HepG2 (cell line): ENCODE data around the gene BCAT1.

ENCODE experiments used
- ADNP ChIP-seq: sonication (generic); formaldehyde crosslinking; IDR thresholded peaks from 2 replicates; pipeline ENCODE4 v1.4.0; 2020; ENCODE audit warnings: missing genetic modification reagents
- ATAD3A ChIP-seq: sonication (generic); formaldehyde crosslinking; IDR thresholded peaks from 2 replicates; pipeline ENCODE4 v1.4.0; 2020; ENCODE audit warnings: missing genetic modification reagents
- CTCF ChIP-seq: sonication (generic); formaldehyde crosslinking; IDR thresholded peaks from 2 replicates; pipeline ENCODE4 v1.5.0; 2020; ENCODE audit warnings: mild to moderate bottlenecking, missing genetic modification reagents, moderate library complexity
- ESRRA ChIP-seq: sonication (generic); formaldehyde crosslinking; IDR thresholded peaks from 2 replicates; pipeline ENCODE4 v1.5.1; 2020; ENCODE audit warnings: mild to moderate bottlenecking, low read depth, missing genetic modification reagents
- FOSL2 ChIP-seq: sonication (generic); formaldehyde crosslinking; IDR thresholded peaks from 2 replicates; pipeline ENCODE4 v1.4.0; 2020; ENCODE audit warnings: missing genetic modification reagents
- HMG20B ChIP-seq: conservative IDR thresholded peaks from 2 replicates; pipeline ENCODE4 v1.6.1; 2016; ENCODE audit warnings: missing genetic modification reagents, missing compliant biosample characterization
- JUNB ChIP-seq: sonication (generic); formaldehyde crosslinking; IDR thresholded peaks from 2 replicates; pipeline ENCODE4 v1.8.0; 2022; ENCODE audit warnings: missing genetic modification reagents, mild to moderate bottlenecking, borderline replicate concordance
- KAT7 ChIP-seq: IDR thresholded peaks from 2 replicates; pipeline ENCODE4 v1.6.1; 2018; ENCODE audit warnings: borderline replicate concordance, missing compliant biosample characterization
- NFIC ChIP-seq: IDR thresholded peaks from 2 replicates; pipeline ENCODE4 v1.6.1; 2012; ENCODE audit warnings: mild to moderate bottlenecking, low read length, inconsistent platforms
- SMAD3 ChIP-seq: sonication (generic); formaldehyde crosslinking; IDR thresholded peaks from 2 replicates; pipeline ENCODE4 v1.4.0; 2020; ENCODE audit warnings: missing genetic modification reagents
- SMC3 ChIP-seq: IDR thresholded peaks from 2 replicates; pipeline ENCODE4 v1.6.1; 2011; ENCODE audit warnings: low read length, improper control_type of control experiment
- U2AF2 ChIP-seq: fragments of 200-400 bp; formaldehyde crosslinking; IDR thresholded peaks from 2 replicates; pipeline ENCODE4 v1.6.1; 2017; ENCODE audit warnings: low read depth, mild to moderate bottlenecking, low read length
- ZNF263 ChIP-seq: sonication (generic); formaldehyde crosslinking; IDR thresholded peaks from 2 replicates; pipeline ENCODE4 v1.4.0; 2020; ENCODE audit warnings: missing genetic modification reagents
- ZNF704 ChIP-seq: sonication (generic); formaldehyde crosslinking; IDR thresholded peaks from 2 replicates; pipeline ENCODE4 v1.8.1; 2023; ENCODE audit warnings: mild to moderate bottlenecking, inconsistent platforms, moderate library complexity, missing genetic modification reagents, borderline replicate concordance

DNA sequence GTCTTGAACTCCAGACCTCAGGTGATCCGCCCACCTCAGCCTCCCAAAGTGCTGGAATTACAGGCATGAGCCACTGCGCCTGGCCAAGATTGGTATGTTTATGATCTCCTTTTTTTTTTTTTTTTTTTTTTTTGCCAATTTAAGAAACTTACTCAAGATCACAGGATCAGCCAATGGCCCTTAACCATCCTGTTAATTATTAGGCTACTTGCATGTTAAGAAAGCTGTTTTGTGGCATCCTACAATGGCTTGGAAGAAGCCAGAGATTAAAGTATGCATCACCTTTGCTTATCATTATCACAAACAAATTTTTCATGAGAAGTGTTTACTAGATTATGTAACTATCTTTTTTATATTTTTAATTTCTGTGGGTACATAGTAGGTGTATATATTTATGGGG, 140.2 kb downstream of the BCAT1 start:
- TF ChIP-seq FOSL2, result no peak
- TF ChIP-seq ATAD3A (CRISPR knock-in tag), result no peak
- TF ChIP-seq ZNF263, result no peak
- TF ChIP-seq NFIC, result no peak
- TF ChIP-seq SMAD3 (CRISPR knock-in tag), result no peak
- no peak for TF ChIP-seq CTCF
- TF ChIP-seq SMC3, result no peak
- TF ChIP-seq HMG20B (CRISPR knock-in tag), result no peak
- no peak for TF ChIP-seq U2AF2
- no peak for TF ChIP-seq KAT7 (CRISPR knock-in tag)
- no peak for TF ChIP-seq JUNB (CRISPR knock-in tag)
- TF ChIP-seq ZNF704, result no peak
- TF ChIP-seq ESRRA (CRISPR knock-in tag), result no peak
- no peak for TF ChIP-seq ADNP (CRISPR knock-in tag)
